ENCODE measurements around the gene ATP6V1G1.

Gene ATP6V1G1

DNA sequence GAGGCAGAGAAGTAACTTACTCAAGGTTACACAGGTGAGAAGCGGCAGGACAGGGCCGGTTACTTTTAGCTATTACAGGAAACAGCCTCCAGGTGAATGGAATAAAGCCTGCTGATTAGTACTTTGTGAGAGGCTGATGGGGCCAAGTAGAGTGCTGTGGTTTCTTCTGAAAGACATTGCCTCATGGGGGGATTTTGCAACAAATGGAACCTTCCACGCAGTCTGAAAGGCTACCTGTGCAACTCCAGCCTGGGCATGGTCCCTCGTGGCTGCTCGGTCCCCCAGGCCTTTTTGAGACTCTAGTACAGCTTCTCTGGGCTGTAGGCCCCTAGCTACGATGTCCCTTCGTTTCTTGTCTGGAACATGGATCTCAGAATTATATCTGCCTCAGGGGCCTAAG is 25.5 kb downstream of the ATP6V1G1 start:
- DNase-seq, result no peak

- DNase-seq, result no peak
Measured at GRCh38 chr9:114613919-114614318, 26.4 kb downstream of the ATP6V1G1 start.

GRCh38 chr9:114614373-114614772 is 26.8 kb downstream of the ATP6V1G1 start:
- DNase-seq, result no peak

DNA sequence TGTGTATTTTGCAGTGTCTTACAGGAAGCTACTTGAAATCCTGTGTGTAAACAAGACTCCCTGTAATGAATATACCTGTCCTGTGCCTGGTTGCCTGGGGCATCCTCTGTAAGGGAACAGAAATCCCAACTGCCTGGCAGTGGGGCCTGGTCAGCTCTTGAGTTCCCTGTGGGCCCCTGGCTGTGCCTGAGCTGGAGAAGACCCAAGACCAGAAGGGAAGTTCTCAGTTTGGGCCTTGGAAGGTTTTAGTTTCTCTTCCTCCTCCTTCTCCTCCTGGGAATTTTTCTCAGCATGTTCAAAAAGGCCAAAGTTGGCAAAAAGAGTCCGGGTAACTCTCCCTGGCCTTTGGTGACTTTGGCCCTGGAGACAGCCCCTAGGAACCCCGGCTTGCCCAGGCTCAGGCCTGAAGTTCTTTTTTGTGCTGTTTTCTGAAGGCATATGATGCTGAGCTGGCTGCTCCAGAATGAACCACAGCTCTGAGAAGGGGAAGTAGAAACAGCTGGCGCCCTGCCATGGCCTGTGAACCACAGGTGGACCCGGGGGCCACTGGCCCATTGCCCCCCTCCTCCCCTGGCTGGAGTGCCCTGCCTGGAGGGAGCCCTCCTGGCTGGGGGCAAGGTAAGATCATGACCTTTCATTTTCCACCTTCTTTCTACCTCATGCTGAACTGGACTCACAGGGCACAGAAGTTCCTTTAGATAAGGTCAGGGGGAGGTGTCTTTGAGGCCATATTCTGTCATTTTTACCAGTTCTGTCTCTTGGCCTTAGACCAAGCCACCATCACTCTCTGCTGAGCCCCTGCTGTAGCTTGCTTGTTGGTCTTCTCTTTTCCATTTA is 29.3 kb downstream of the ATP6V1G1 start:
- no peak for DNase-seq

GRCh38 chr9:114619191-114619761 is 31.7 kb downstream of the ATP6V1G1 start:
- DNase-seq, result no peak

GRCh38 chr9:114621561-114621960 is 34.0 kb downstream of the ATP6V1G1 start:
- DNase-seq, result no peak

- DNase-seq, result peak; percentile 26
Measured at GRCh38 chr9:114621975-114622609, 34.5 kb downstream of the ATP6V1G1 start.

DNA sequence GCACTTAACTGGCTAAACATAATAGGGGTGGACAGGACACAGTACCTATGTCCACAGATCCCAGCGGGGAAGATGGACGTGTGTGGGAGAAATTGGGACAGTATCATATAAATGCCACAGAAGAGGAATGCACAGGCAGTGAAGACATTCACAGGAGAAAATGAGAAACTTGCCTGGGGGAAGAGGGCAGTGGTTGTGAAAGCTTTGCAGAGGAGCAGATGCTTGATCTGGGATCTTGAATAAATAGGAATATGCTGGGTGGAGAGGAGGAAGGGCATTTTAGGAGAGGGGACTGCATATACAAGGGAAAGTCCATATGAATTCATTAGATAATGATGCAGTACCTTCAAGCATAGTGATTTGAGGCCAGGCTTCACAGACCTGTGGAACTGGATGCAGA is 37.1 kb downstream of the ATP6V1G1 start:
- DNase-seq, result no peak

DNA sequence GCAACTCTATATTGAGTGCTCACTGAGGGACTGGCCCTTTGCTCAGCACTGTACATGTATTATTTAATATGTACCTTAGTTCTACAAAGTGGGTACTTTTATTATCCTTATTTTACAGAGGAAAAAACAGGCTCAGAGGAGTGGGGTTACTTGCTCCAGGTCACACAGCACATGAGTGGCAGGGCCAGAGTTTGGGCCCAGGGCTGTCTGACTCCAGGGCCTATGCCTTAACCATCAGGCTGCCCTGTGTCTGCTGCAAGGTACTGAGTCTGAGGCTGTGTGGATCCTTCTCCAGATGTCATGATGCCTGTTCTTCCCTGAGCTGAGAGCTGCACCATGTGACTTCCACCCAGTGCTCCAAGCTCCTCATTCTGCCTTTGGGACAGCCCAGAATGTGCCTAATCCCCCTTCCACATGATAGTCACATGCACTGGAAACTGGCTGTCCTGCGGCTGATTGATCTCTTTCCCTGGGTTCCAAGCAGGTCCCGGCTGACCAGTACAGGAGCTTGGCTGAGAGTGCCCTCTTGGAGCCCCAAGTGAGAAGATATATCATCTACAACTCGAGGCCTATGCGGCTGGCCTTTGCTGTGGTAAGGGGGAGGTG is 38.9 kb downstream of the ATP6V1G1 start:
- DNase-seq, result no peak

- no peak for DNase-seq
Measured at GRCh38 chr9:114627553-114627952, 40.0 kb downstream of the ATP6V1G1 start.

DNA sequence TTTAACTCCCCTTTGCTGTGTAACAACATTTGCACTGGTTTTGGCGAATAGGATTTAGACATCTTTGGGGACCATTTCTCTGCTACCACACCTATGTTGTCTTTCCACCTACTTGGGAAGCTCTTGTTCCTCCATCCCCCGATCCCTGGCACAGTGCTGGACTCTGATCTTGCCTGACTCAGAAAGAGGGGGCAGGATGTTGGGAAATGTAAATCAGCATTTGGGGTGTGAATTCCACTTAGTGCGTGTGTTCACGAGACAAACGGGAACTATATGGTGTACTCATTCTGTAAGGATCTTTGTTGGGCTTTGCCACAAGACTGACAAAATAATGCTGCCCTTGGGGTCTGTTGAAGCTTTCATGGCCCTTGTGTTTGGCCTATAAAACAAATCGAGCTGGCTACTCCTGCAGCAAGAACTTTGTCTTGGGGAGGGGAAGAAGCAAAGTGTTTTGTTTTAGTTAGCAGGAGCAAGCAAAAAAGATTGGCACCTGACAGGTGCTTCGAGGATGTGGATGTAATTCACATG is 42.1 kb downstream of the ATP6V1G1 start:
- no peak for DNase-seq

DNA sequence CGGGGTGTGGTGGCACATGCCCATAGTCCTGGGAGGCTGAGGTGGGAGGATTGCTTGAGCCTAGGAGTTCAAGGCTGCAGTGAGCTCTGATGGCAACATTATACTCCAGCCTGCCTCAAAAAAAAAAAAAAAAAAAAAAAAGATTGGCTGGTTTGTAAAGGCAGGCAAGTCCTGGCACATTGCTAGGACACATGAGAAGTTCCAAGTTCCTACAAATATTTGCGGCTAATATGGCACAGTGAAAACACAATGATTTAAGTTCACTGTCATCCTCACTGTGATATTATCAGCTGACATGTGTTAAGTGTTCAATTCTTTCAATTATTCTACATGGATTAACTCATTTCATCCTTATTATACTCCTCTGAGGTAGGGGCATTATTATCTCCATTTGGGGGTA is 43.6 kb downstream of the ATP6V1G1 start:
- DNase-seq, result no peak

GRCh38 chr9:114633438-114634089 is 46.0 kb downstream of the ATP6V1G1 start:
- DNase-seq, result no peak

DNA sequence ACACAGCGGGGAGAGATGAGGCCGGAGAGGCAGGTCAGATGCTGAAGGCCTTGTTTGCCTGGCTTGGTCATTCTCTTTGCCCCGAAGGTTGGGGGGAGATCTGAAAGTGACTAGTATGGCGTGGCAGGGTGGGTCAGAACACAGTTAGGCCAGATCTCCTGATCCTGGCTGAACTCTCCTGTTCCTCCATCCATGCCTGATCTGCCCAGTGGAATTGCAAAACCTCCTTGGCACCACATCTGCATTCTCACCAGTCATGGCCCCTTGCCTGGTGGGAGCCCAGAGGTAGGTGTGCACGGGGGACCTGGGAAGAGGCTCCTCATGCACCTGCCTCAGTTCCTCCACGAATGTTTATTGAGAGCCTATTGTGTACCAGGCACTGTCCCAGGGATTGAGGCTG is 46.8 kb downstream of the ATP6V1G1 start:
- DNase-seq, result no peak

- no peak for DNase-seq
Measured at GRCh38 chr9:114638404-114638803, 50.8 kb downstream of the ATP6V1G1 start.

DNA sequence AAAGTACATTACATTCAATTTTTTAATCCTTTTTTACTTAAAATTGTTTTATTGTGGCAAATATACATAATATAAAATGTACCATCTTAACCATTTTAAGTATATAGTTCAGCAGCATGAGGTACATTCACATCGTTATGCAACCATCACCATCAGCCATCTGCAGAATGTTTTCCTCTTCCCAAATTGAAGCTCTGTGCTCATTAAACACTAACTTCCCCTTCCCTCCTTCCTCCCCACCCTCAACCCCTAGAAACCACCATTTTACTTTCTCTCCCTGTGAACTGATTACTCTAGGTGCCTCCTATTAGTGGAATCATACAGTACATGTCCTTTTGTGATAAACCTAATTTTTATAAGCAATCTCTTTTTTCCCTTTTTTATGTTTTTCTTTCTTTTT is 54.4 kb downstream of the ATP6V1G1 start:
- no peak for DNase-seq

GRCh38 chr9:114643001-114643400 is 55.4 kb downstream of the ATP6V1G1 start:
- DNase-seq, result no peak

- no peak for DNase-seq
Measured at GRCh38 chr9:114643896-114644295, 56.3 kb downstream of the ATP6V1G1 start.

Data from amniotic stem cell (primary cell).